DLD1 (cell line): ENCODE results near the gene ACAD9.
"Not testable (repeated sequence)": the region's sequence is repeated elsewhere in the genome, so short reads cannot be mapped to it uniquely, and the experiment has no call there.

ENCODE experiments used
- in situ Hi-C: cut with HindIII; loops from 2 replicates; pipeline ENCODE4 v1.10.0; 2017; ENCODE audit warnings: low sequenced_read_pairs

The ACAD9 gene

GRCh38 chr3:128879125-128879969 lies at the start of gene ACAD9:
Gene ACAD9, plus strand, starts transcription at chr3:128879620. Its CDS starts 72 bp downstream, at chr3:128879692.
- in situ Hi-C loops: no loop called here

GRCh38 chr3:128829925-128830625 lies 49.3 kb upstream of the ACAD9 start:
- in situ Hi-C loops: not testable (repeated sequence)

GRCh38 chr3:128830762-128831161 lies 48.7 kb upstream of the ACAD9 start:
- in situ Hi-C loops: not testable (repeated sequence)

GRCh38 chr3:128832979-128833378 lies 46.4 kb upstream of the ACAD9 start:
- in situ Hi-C loops: not testable (repeated sequence)

GRCh38 chr3:128835096-128835495 lies 44.3 kb upstream of the ACAD9 start:
- in situ Hi-C loops: no loop called here

GRCh38 chr3:128841926-128842920 lies 37.2 kb upstream of the ACAD9 start:
- in situ Hi-C loops: no loop called here

GRCh38 chr3:128844502-128844901 lies 34.9 kb upstream of the ACAD9 start:
- in situ Hi-C loops: no loop called here

- in situ Hi-C loops: no loop called here
These were observed 34.2 kb upstream of the ACAD9 start for GRCh38 chr3:128845119-128845777.

- in situ Hi-C loops: no loop called here
These were observed 33.5 kb upstream of the ACAD9 start for GRCh38 chr3:128845778-128846485.

GRCh38 chr3:128846486-128846891 lies 32.9 kb upstream of the ACAD9 start:
- in situ Hi-C loops: no loop called here

GRCh38 chr3:128847666-128848370 lies 31.6 kb upstream of the ACAD9 start:
- in situ Hi-C loops: no loop called here

GRCh38 chr3:128848936-128849335 lies 30.5 kb upstream of the ACAD9 start:
- in situ Hi-C loops: no loop called here

- in situ Hi-C loops: no loop called here
These were observed 29.4 kb upstream of the ACAD9 start for GRCh38 chr3:128849911-128850455.

GRCh38 chr3:128850544-128850943 lies 28.9 kb upstream of the ACAD9 start:
- in situ Hi-C loops: no loop called here

GRCh38 chr3:128851601-128852000 lies 27.8 kb upstream of the ACAD9 start:
- in situ Hi-C loops: no loop called here

GRCh38 chr3:128853826-128854225 lies 25.6 kb upstream of the ACAD9 start:
- in situ Hi-C loops: no loop called here

GRCh38 chr3:128854475-128854874 lies 24.9 kb upstream of the ACAD9 start:
- in situ Hi-C loops: no loop called here

GRCh38 chr3:128855569-128855968 lies 23.9 kb upstream of the ACAD9 start:
- in situ Hi-C loops: no loop called here

GRCh38 chr3:128858167-128858566 lies 21.3 kb upstream of the ACAD9 start:
- in situ Hi-C loops: no loop called here
